GM23338 (cell line): ENCODE results near the gene GATM. TPM values are rescaled to one million over a fixed set of nuclear protein-coding genes. Genes with fewer than 3 reads are reported as not detected.

ENCODE experiments used
- ATAC-seq: fragments of 200-7000 bp; cut with Tn5 transposase; 3 replicates; pipeline ENCODE4 v1.9.1; 2020
- DNase-seq: peaks from one replicate; pipeline ENCODE4 v3.0.0-alpha.2; 2015; ENCODE audit warnings: low spot score
- H2AFZ ChIP-seq: fragments of 200-600 bp; sonication (generic); 2 replicates; pipeline ENCODE4 v1.8.0; 2016; ENCODE audit warnings: antibody characterized with exemption, mild to moderate bottlenecking, moderate library complexity
- H3F3A ChIP-seq: fragments of 200-600 bp; sonication (generic); replicated peaks from 2 replicates; pipeline ENCODE4 v1.8.0; 2017; ENCODE audit warnings: antibody characterized with exemption, mixed run types, low read depth
- H3K27ac ChIP-seq: fragments of 200-600 bp; sonication (generic); 2 replicates; pipeline ENCODE4 v1.6.1; 2016; ENCODE audit warnings: low read depth
- H3K27me3 ChIP-seq: fragments of 200-600 bp; sonication (generic); 2 replicates; pipeline ENCODE4 v1.8.0; 2016; ENCODE audit warnings: mild to moderate bottlenecking, mixed run types, moderate library complexity; ENCODE audit not compliant: insufficient read depth
- H3K36me3 ChIP-seq: fragments of 200-600 bp; sonication (generic); 2 replicates; pipeline ENCODE4 v1.8.0; 2016; ENCODE audit warnings: mild to moderate bottlenecking; ENCODE audit not compliant: insufficient read depth
- H3K4me1 ChIP-seq: fragments of 200-600 bp; sonication (generic); 2 replicates; pipeline ENCODE4 v1.8.0; 2016; ENCODE audit warnings: mild to moderate bottlenecking, moderate library complexity; ENCODE audit not compliant: insufficient read depth
- H3K4me2 ChIP-seq: fragments of 200-600 bp; sonication (generic); 2 replicates; pipeline ENCODE4 v1.7.1; 2017; ENCODE audit warnings: mixed run types
- H3K4me3 ChIP-seq: fragments of 200-600 bp; sonication (generic); 2 replicates; pipeline ENCODE4 v1.6.1; 2016; ENCODE audit warnings: mixed run types
- H3K79me2 ChIP-seq: fragments of 200-600 bp; sonication (generic); replicated peaks from 2 replicates; pipeline ENCODE4 v1.8.0; 2017; ENCODE audit warnings: mild to moderate bottlenecking; ENCODE audit not compliant: insufficient read depth
- H3K9me2 ChIP-seq: fragments of 200-600 bp; sonication (generic); 2 replicates; pipeline ENCODE4 v1.8.0; 2017; ENCODE audit not compliant: insufficient read depth
- H4K20me1 ChIP-seq: fragments of 200-600 bp; sonication (generic); replicated peaks from 2 replicates; pipeline ENCODE4 v1.8.0; 2017; ENCODE audit warnings: mild to moderate bottlenecking; ENCODE audit not compliant: insufficient read depth
- H3K27ac Mint-ChIP-seq: 2 replicates; pipeline ENCODE4 v1.8.0; 2020; ENCODE audit warnings: inconsistent platforms, mild to moderate bottlenecking, moderate library complexity, mixed read lengths
- H3K27me3 Mint-ChIP-seq: 3 replicates; pipeline ENCODE4 v1.8.0; 2022; ENCODE audit warnings: low read depth, mild to moderate bottlenecking, moderate library complexity, mixed read lengths, inconsistent platforms; ENCODE audit not compliant: insufficient read depth, poor library complexity
- H3K36me3 Mint-ChIP-seq: 3 replicates; pipeline ENCODE4 v1.8.0; 2021; ENCODE audit warnings: low read depth, mild to moderate bottlenecking, inconsistent platforms, moderate library complexity, mixed read lengths
- H3K4me1 Mint-ChIP-seq: 3 replicates; pipeline ENCODE4 v1.8.0; 2020; ENCODE audit warnings: mild to moderate bottlenecking, inconsistent platforms, mixed read lengths
- H3K4me3 Mint-ChIP-seq: 3 replicates; pipeline ENCODE4 v1.8.0; 2021; ENCODE audit warnings: moderate library complexity, mild to moderate bottlenecking, inconsistent platforms, mixed read lengths
- H3K9me3 Mint-ChIP-seq: 3 replicates; pipeline ENCODE4 v1.8.0; 2020; ENCODE audit warnings: moderate library complexity, mild to moderate bottlenecking, inconsistent platforms, mixed read lengths
- CREB1 ChIP-seq: fragments of 250-450 bp; sonication (Bioruptor Pico); IDR thresholded peaks from 2 replicates; pipeline ENCODE4 v1.5.0; 2020; ENCODE audit warnings: low read depth, mild to moderate bottlenecking, moderate library complexity
- EZH2 ChIP-seq: fragments of 200-600 bp; sonication (generic); IDR thresholded peaks from one replicate; pipeline ENCODE4 v1.8.0; 2017; ENCODE audit warnings: antibody characterized with exemption, mild to moderate bottlenecking, low read depth; ENCODE audit not compliant: unreplicated experiment
- EZH2phosphoT487 ChIP-seq: fragments of 200-600 bp; sonication (generic); IDR thresholded peaks from one replicate; pipeline ENCODE4 v1.8.1; 2018; ENCODE audit warnings: antibody characterized with exemption; ENCODE audit not compliant: unreplicated experiment
- JUNB ChIP-seq: IDR thresholded peaks from one replicate; pipeline ENCODE4 v1.6.1; 2016; ENCODE audit warnings: antibody characterized with exemption; ENCODE audit not compliant: unreplicated experiment
- NANOG ChIP-seq: IDR thresholded peaks from 2 replicates; pipeline ENCODE4 v1.6.1; 2016; ENCODE audit warnings: antibody characterized with exemption, borderline replicate concordance
- STAT1 ChIP-seq: IDR thresholded peaks from one replicate; pipeline ENCODE4 v1.6.1; 2016; ENCODE audit warnings: antibody characterized with exemption; ENCODE audit not compliant: unreplicated experiment
- ZNF114 ChIP-seq: fragments of 250-450 bp; sonication (Bioruptor Pico); IDR thresholded peaks from 2 replicates; pipeline ENCODE4 v1.5.0; 2020; ENCODE audit warnings: mild to moderate bottlenecking, moderate library complexity
- ZNF331 ChIP-seq: fragments of 250-450 bp; sonication (Bioruptor Pico); IDR thresholded peaks from 2 replicates; pipeline ENCODE4 v1.5.0; 2020; ENCODE audit warnings: low read depth, mild to moderate bottlenecking, moderate library complexity
- polyA plus RNA-seq: library from polyadenylated mRNA; unstranded; fragments of >200 nt; fragmentation: Nextera tagmentation; extraction: Ambion mirVana; gene quantifications from 2 replicates; pipeline ENCODE4 v1.2.1, GENCODE V29; 2016
- total RNA-seq: library from RNA; depleted of rRNA; stranded (reverse); fragments of >200 nt; shearing (Covaris generic); gene quantifications from 2 replicates; pipeline ENCODE4 v1.2.3, GENCODE V29; 2014
- TF ChIP-seq, protein P1 (sequence below): IDR thresholded peaks from one replicate; pipeline ENCODE4 v1.6.1; 2018; ENCODE audit warnings: antibody characterized with exemption; ENCODE audit not compliant: unreplicated experiment
- TF ChIP-seq, protein P2 (sequence below), 2 experiments: fragments of 200-600 bp in 1 of 2; sonication (generic) in 1 of 2; conservative IDR thresholded peaks; 2 replicates each; pipeline versions ENCODE4 v1.5.1 to v1.6.1; 2016 to 2017; ENCODE audit warnings: antibody characterized with exemption in 2 of 2, low read depth in 2 of 2, mild to moderate bottlenecking in 2 of 2, moderate library complexity in 1 of 2
- TF ChIP-seq, protein P3 (sequence below): IDR thresholded peaks from 2 replicates; pipeline ENCODE4 v1.6.1; 2016; ENCODE audit warnings: antibody characterized with exemption

GATM gene
- total and polyA plus RNA-seq, 2 experiments from 2014 or later, result 8.5 to 17.5 TPM

DNA sequence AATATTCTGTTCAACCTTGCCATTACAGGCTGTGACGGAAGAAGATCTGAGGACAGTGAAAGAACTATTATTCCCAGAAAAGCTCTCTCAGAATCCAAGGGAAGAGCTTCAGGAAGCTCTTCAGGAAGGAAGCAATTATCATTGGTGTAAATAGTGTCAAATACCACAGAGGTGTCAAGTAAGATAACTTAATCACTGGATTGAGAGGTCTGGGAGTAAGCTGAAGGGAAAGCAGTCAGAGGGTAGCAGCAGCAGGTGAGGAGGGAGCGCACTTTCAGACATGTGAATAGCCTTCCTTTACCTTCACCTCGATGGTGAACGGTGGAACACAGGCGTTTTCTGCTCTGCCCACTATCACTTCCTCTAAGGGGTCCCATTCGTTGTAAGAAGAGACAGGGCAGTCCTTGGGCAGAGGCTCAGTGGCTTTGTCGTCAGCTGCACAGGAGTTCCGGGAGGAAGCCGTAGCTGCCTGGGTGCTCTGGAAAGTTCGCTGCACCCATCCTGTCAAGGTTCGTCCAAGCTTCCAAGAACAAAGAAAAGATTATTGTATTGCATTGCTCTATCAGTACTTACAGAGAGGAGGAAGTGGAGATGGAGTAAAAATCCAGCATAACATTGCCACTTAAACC lies 1.9 kb downstream of the GATM start (continued):
- TF ChIP-seq, protein P1, sequence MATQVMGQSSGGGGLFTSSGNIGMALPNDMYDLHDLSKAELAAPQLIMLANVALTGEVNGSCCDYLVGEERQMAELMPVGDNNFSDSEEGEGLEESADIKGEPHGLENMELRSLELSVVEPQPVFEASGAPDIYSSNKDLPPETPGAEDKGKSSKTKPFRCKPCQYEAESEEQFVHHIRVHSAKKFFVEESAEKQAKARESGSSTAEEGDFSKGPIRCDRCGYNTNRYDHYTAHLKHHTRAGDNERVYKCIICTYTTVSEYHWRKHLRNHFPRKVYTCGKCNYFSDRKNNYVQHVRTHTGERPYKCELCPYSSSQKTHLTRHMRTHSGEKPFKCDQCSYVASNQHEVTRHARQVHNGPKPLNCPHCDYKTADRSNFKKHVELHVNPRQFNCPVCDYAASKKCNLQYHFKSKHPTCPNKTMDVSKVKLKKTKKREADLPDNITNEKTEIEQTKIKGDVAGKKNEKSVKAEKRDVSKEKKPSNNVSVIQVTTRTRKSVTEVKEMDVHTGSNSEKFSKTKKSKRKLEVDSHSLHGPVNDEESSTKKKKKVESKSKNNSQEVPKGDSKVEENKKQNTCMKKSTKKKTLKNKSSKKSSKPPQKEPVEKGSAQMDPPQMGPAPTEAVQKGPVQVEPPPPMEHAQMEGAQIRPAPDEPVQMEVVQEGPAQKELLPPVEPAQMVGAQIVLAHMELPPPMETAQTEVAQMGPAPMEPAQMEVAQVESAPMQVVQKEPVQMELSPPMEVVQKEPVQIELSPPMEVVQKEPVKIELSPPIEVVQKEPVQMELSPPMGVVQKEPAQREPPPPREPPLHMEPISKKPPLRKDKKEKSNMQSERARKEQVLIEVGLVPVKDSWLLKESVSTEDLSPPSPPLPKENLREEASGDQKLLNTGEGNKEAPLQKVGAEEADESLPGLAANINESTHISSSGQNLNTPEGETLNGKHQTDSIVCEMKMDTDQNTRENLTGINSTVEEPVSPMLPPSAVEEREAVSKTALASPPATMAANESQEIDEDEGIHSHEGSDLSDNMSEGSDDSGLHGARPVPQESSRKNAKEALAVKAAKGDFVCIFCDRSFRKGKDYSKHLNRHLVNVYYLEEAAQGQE, result no peak
- TF ChIP-seq EZH2, result no peak
- TF ChIP-seq, protein P2, sequence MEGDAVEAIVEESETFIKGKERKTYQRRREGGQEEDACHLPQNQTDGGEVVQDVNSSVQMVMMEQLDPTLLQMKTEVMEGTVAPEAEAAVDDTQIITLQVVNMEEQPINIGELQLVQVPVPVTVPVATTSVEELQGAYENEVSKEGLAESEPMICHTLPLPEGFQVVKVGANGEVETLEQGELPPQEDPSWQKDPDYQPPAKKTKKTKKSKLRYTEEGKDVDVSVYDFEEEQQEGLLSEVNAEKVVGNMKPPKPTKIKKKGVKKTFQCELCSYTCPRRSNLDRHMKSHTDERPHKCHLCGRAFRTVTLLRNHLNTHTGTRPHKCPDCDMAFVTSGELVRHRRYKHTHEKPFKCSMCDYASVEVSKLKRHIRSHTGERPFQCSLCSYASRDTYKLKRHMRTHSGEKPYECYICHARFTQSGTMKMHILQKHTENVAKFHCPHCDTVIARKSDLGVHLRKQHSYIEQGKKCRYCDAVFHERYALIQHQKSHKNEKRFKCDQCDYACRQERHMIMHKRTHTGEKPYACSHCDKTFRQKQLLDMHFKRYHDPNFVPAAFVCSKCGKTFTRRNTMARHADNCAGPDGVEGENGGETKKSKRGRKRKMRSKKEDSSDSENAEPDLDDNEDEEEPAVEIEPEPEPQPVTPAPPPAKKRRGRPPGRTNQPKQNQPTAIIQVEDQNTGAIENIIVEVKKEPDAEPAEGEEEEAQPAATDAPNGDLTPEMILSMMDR (conservative IDR thresholded peaks at IDR 0.05; ENCODE audit: low read depth in 2 of 2), result no peak
- no peak for TF ChIP-seq STAT1
- no peak for TF ChIP-seq EZH2phosphoT487
- TF ChIP-seq JUNB, result no peak

DNA sequence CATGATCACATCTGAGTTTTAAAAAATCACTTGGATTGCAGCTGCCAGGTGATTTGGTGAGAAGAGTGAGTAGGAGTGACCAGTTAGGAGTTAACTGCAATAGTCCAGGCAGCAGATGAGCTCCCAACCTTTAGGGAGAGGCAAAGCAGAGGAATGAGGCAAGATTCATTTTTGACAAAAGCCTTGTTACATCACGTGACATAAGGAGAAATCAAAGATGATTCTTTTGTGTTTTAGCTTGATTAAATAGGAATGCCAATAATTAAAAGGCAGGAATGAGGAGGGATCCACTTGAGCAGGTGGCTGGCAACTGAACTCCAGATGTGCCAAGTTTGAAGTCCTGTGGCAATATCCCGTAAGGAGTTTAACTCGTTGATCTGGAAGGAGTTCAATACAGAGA lies 2.5 kb downstream of the GATM start:
- Histone ChIP-seq H3K4me2 (no peak overlapping the region), H2AFZ (no peak overlapping the region), H3K79me2 (no peaks in the 10 kb centered on the region), H3K4me1 (peaks cover 23% of the 10 kb centered on the region), H3K36me3 (no peaks in the 10 kb centered on the region), H4K20me1 (0 out of 2 replicates have a peak, but pooled peaks cover 2% of the 10 kb centered on the region), H3K4me3 (no peak overlapping the region), H3K9me2 (no peaks in the 10 kb centered on the region), H3K27ac (no peak overlapping the region), H3F3A (no peaks in the 10 kb centered on the region), H3K27me3 (peaks cover 50% of the 10 kb centered on the region)
- DNase-seq, result no peak
- H3K27ac Mint-ChIP-seq, result no peak overlapping the region
- no peak overlapping the region for H3K4me3 Mint-ChIP-seq
- H3K36me3 Mint-ChIP-seq, result no peaks in the 10 kb centered on the region; the same call in 2 of the 3 replicates
- H3K4me1 Mint-ChIP-seq, result peaks cover 28% of the 10 kb centered on the region
- ATAC-seq, result no peak
- H3K9me3 Mint-ChIP-seq, result no peaks in the 10 kb centered on the region; the same call in 2 of the 3 replicates
- peaks cover 44% of the 10 kb centered on the region for H3K27me3 Mint-ChIP-seq
- TF ChIP-seq, protein P1, result no peak
- TF ChIP-seq NANOG, result no peak
- no peak for TF ChIP-seq ZNF331 (CRISPR knock-in tag)
- TF ChIP-seq, protein P2 (conservative IDR thresholded peaks at IDR 0.05; ENCODE audit: low read depth in 2 of 2), result no peak
- TF ChIP-seq CREB1, result no peak
- TF ChIP-seq, protein P3, sequence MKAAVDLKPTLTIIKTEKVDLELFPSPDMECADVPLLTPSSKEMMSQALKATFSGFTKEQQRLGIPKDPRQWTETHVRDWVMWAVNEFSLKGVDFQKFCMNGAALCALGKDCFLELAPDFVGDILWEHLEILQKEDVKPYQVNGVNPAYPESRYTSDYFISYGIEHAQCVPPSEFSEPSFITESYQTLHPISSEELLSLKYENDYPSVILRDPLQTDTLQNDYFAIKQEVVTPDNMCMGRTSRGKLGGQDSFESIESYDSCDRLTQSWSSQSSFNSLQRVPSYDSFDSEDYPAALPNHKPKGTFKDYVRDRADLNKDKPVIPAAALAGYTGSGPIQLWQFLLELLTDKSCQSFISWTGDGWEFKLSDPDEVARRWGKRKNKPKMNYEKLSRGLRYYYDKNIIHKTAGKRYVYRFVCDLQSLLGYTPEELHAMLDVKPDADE, result no peak
- no peak for TF ChIP-seq ZNF114
